Neural cell (in vitro differentiated cells): ENCODE data around the gene TRIO. TPM values are rescaled to one million over a fixed set of nuclear protein-coding genes. Genes with fewer than 3 reads are reported as not detected.

Experiments used
- H2AFZ ChIP-seq: fragments of 200-600, 300-800 bp; sonication (generic), shearing (Covaris generic); 2 replicates; pipeline ENCODE4 v1.6.0; 2014; ENCODE audit warnings: low read depth, mild to moderate bottlenecking, antibody characterized with exemption, low read length, moderate library complexity
- H3F3A ChIP-seq: fragments of 200-600 bp; shearing (Covaris generic); 2 replicates; pipeline ENCODE4 v1.6.1; 2016; ENCODE audit warnings: mild to moderate bottlenecking, moderate library complexity, mixed read lengths, antibody characterized with exemption, low read length; ENCODE audit not compliant: insufficient read depth, poor library complexity, severe bottlenecking
- H3K27ac ChIP-seq: fragments of 200-600, 300-800 bp; sonication (generic), shearing (Covaris generic); 2 replicates; pipeline ENCODE4 v1.5.1; 2014; ENCODE audit warnings: mild to moderate bottlenecking, low read length, moderate library complexity
- H3K27me3 ChIP-seq: fragments of 300-800, 200-600 bp; sonication (generic), shearing (Covaris generic); 2 replicates; pipeline ENCODE4 v1.6.0; 2014; ENCODE audit warnings: mild to moderate bottlenecking, low read depth, low read length, moderate library complexity; ENCODE audit not compliant: insufficient read depth
- H3K36me3 ChIP-seq: fragments of 300-800, 200-600 bp; sonication (generic), shearing (Covaris generic); 2 replicates; pipeline ENCODE4 v1.5.1; 2014; ENCODE audit warnings: mild to moderate bottlenecking, antibody characterized with exemption, low read length, moderate library complexity; ENCODE audit not compliant: insufficient read depth
- H3K4me2 ChIP-seq: fragments of 300-800, 200-600 bp; sonication (generic), shearing (Covaris generic); 2 replicates; pipeline ENCODE4 v1.6.0; 2014; ENCODE audit warnings: mild to moderate bottlenecking, low read length
- H3K4me3 ChIP-seq: fragments of 300-800, 200-600 bp; sonication (generic), shearing (Covaris generic); 2 replicates; pipeline ENCODE4 v1.5.1; 2014; ENCODE audit warnings: mild to moderate bottlenecking, low read length, moderate library complexity
- H3K79me2 ChIP-seq: fragments of 200-600 bp; shearing (Covaris generic); replicated peaks from 2 replicates; pipeline ENCODE4 v1.6.0; 2014; ENCODE audit warnings: mild to moderate bottlenecking, low read length, moderate library complexity; ENCODE audit not compliant: insufficient read depth
- H3K9ac ChIP-seq: fragments of 300-800, 200-600 bp; sonication (generic), shearing (Covaris generic); 2 replicates; pipeline ENCODE4 v1.6.1; 2016; ENCODE audit warnings: mild to moderate bottlenecking, low read length, mixed read lengths
- H3K9me2 ChIP-seq: fragments of 200-600 bp; shearing (Covaris generic); 2 replicates; pipeline ENCODE4 v1.6.1; 2016; ENCODE audit warnings: mild to moderate bottlenecking, low read length, mixed read lengths; ENCODE audit not compliant: insufficient read depth
- H3K9me3 ChIP-seq: fragments of 200-600, 300-800 bp; sonication (generic), shearing (Covaris generic); 2 replicates; pipeline ENCODE4 v1.6.1; 2016; ENCODE audit warnings: mild to moderate bottlenecking, mixed run types, low read length, moderate library complexity, mixed read lengths
- H4K20me1 ChIP-seq: fragments of 200-600 bp; shearing (Covaris generic); 2 replicates; pipeline ENCODE4 v1.6.1; 2016; ENCODE audit warnings: mild to moderate bottlenecking, mixed run types; ENCODE audit not compliant: insufficient read depth
- EP300 ChIP-seq: fragments of 450-650 bp; conservative IDR thresholded peaks from 2 replicates; pipeline ENCODE4 v1.6.1; 2014; ENCODE audit warnings: antibody characterized with exemption, mild to moderate bottlenecking, moderate library complexity; ENCODE audit not compliant: poor library complexity, severe bottlenecking
- EZH2 ChIP-seq: fragments of 200-600, 300-800 bp; shearing (Covaris generic), sonication (generic); IDR thresholded peaks from 2 replicates; pipeline ENCODE4 v1.6.1; 2014; ENCODE audit warnings: antibody characterized with exemption, low read length, borderline replicate concordance, mild to moderate bottlenecking; ENCODE audit not compliant: insufficient read depth, poor library complexity, severe bottlenecking
- MXI1 ChIP-seq: fragments of 450-650 bp; conservative IDR thresholded peaks from 2 replicates; pipeline ENCODE4 v1.6.1; 2014; ENCODE audit warnings: antibody characterized with exemption, mild to moderate bottlenecking; ENCODE audit not compliant: poor library complexity, severe bottlenecking
- POLR2AphosphoS5 ChIP-seq: IDR thresholded peaks from 2 replicates; pipeline ENCODE4 v1.6.1; 2012
- RAD21 ChIP-seq: fragments of 450-650 bp; conservative IDR thresholded peaks from 2 replicates; pipeline ENCODE4 v1.6.1; 2014; ENCODE audit warnings: antibody characterized with exemption, mild to moderate bottlenecking, moderate library complexity
- SMC3 ChIP-seq: fragments of 450-650 bp; conservative IDR thresholded peaks from 2 replicates; pipeline ENCODE4 v1.6.1; 2014; ENCODE audit warnings: antibody characterized with exemption, mild to moderate bottlenecking, moderate library complexity; ENCODE audit not compliant: poor library complexity
- TAF1 ChIP-seq: IDR thresholded peaks from 2 replicates; pipeline ENCODE4 v1.6.1; 2012; ENCODE audit warnings: low read depth
- polyA plus RNA-seq: library from polyadenylated mRNA; depleted of rRNA; stranded (reverse); fragments of >200 nt; gene quantifications from 2 replicates; pipeline ENCODE4 v1.2.3, GENCODE V29; 2014
- TF ChIP-seq, protein P1 (sequence below): IDR thresholded peaks from 2 replicates; pipeline ENCODE4 v1.6.1; 2012; ENCODE audit warnings: borderline replicate concordance
- TF ChIP-seq, protein P2 (sequence below): fragments of 450-650 bp; IDR thresholded peaks from 2 replicates; pipeline ENCODE4 v1.5.1; 2014; ENCODE audit warnings: antibody characterized with exemption, mild to moderate bottlenecking, moderate library complexity; ENCODE audit not compliant: poor library complexity, severe bottlenecking

TRIO gene
- polyA plus RNA-seq, 1 donor from 2014 or later, result 168 TPM

DNA sequence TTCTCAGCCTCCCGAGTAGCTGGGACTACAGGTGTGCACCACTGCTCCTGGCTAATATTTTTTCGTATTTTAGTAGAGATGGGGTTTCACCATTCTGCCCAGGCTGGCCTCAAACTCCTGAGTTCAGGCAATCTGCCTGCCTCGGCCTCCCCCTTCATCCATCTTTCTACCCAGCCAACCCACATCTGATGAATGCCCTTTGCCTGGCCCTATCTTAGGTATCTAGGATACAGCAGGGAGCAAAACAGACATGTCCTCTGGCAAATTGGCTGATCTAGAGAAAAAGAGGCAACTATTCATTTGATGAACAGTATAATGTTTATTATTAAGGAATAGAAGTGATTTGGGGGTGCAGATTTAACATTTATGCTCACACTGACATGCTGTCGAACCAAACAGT lies 123.0 kb downstream of the TRIO start:
- H3K27ac ChIP-seq, result no peak overlapping the region
- H4K20me1 ChIP-seq, result no peaks in the 10 kb centered on the region

DNA sequence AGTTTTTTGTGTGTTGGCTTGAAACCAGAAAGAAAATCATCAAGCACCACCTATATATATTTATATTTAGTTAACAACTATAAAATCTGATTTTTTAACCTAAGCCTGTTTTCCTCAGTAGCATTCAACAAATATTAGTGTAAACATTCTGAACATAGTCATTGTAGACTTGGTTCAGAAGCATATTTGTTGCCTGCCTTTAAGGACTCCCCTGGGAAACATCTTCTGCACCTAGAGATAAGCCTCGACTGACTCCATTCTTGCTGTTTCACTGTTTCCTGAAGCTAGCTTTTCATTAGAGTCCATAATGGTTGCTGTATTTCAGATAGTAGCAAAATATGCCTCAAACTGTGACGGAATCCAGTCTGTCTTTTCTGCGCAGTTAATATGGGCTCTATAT lies 123.5 kb downstream of the TRIO start:
- Histone ChIP-seq H3K9ac (no peak overlapping the region), H3K4me3 (no peak overlapping the region), H3K9me3 (no peaks in the 10 kb centered on the region), H3K79me2 (peaks cover 98% of the 10 kb centered on the region), H2AFZ (no peak overlapping the region), H4K20me1 (no peaks in the 10 kb centered on the region), H3K27ac (no peak overlapping the region), H3K9me2 (no peaks in the 10 kb centered on the region), H3K36me3 (no peaks in the 10 kb centered on the region), H3K27me3 (no peaks in the 10 kb centered on the region), H3F3A (no peaks in the 10 kb centered on the region), H3K4me2 (no peak overlapping the region)
- TF ChIP-seq TAF1 (no peak), POLR2AphosphoS5 (no peak), EP300 (no peak), SMC3 (no peak), RAD21 (no peak), MXI1 (no peak), EZH2 (no peak)
- TF ChIP-seq, protein P1, sequence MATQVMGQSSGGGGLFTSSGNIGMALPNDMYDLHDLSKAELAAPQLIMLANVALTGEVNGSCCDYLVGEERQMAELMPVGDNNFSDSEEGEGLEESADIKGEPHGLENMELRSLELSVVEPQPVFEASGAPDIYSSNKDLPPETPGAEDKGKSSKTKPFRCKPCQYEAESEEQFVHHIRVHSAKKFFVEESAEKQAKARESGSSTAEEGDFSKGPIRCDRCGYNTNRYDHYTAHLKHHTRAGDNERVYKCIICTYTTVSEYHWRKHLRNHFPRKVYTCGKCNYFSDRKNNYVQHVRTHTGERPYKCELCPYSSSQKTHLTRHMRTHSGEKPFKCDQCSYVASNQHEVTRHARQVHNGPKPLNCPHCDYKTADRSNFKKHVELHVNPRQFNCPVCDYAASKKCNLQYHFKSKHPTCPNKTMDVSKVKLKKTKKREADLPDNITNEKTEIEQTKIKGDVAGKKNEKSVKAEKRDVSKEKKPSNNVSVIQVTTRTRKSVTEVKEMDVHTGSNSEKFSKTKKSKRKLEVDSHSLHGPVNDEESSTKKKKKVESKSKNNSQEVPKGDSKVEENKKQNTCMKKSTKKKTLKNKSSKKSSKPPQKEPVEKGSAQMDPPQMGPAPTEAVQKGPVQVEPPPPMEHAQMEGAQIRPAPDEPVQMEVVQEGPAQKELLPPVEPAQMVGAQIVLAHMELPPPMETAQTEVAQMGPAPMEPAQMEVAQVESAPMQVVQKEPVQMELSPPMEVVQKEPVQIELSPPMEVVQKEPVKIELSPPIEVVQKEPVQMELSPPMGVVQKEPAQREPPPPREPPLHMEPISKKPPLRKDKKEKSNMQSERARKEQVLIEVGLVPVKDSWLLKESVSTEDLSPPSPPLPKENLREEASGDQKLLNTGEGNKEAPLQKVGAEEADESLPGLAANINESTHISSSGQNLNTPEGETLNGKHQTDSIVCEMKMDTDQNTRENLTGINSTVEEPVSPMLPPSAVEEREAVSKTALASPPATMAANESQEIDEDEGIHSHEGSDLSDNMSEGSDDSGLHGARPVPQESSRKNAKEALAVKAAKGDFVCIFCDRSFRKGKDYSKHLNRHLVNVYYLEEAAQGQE, result no peak
- TF ChIP-seq, protein P2, sequence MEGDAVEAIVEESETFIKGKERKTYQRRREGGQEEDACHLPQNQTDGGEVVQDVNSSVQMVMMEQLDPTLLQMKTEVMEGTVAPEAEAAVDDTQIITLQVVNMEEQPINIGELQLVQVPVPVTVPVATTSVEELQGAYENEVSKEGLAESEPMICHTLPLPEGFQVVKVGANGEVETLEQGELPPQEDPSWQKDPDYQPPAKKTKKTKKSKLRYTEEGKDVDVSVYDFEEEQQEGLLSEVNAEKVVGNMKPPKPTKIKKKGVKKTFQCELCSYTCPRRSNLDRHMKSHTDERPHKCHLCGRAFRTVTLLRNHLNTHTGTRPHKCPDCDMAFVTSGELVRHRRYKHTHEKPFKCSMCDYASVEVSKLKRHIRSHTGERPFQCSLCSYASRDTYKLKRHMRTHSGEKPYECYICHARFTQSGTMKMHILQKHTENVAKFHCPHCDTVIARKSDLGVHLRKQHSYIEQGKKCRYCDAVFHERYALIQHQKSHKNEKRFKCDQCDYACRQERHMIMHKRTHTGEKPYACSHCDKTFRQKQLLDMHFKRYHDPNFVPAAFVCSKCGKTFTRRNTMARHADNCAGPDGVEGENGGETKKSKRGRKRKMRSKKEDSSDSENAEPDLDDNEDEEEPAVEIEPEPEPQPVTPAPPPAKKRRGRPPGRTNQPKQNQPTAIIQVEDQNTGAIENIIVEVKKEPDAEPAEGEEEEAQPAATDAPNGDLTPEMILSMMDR, result no peak

More for the DNA sequence above, 123.0 kb downstream of the TRIO start:
- no peak for TF ChIP-seq POLR2AphosphoS5
- TF ChIP-seq RAD21, result no peak
- TF ChIP-seq TAF1, result no peak
- TF ChIP-seq, protein P2, result no peak
- H2AFZ ChIP-seq, result no peak overlapping the region
- H3K4me2 ChIP-seq, result no peak overlapping the region
- no peak overlapping the region for H3K9ac ChIP-seq
- H3K4me3 ChIP-seq, result no peak overlapping the region
- no peaks in the 10 kb centered on the region for H3K36me3 ChIP-seq
- H3K9me2 ChIP-seq, result no peaks in the 10 kb centered on the region
- no peaks in the 10 kb centered on the region for H3K9me3 ChIP-seq
- no peaks in the 10 kb centered on the region for H3F3A ChIP-seq
- peaks cover 98% of the 10 kb centered on the region for H3K79me2 ChIP-seq
- no peaks in the 10 kb centered on the region for H3K27me3 ChIP-seq
